ENCODE data around the gene CLPTM1. TPM values are rescaled to one million over a fixed set of nuclear protein-coding genes. Genes with fewer than 3 reads are reported as not detected.
A peak's percentile ranks its signal among the peaks of the same experiment; 100 is the strongest.

CLPTM1 gene
- total and polyA plus RNA-seq, 9 of the 15 experiments (the other 6 are each of a cell fraction or from before 2014, with no cell fraction given) = 0.37 to 96.0 (median 27.5) TPM

GRCh38 chr19:44908836-44909261 is 46.3 kb upstream of the CLPTM1 start:
- no peak for ATAC-seq
- ChIA-PET POLR2A (interaction anchor here (0.9 to 1.2 kb wide), 3 partner anchors 8 to 23 kb away, joined by 3 to 4 read pairs (median 3); no protein-coding TSS in a partner anchor), CTCF (ENCODE audit: low intra/inter-chr PET ratio) (no interaction called here)
- no peak for DNase-seq (ENCODE audit: extremely low read depth in 1 of 4, low spot score in 3 of 4)
- no peaks in the 10 kb centered on the region; the same call in 2 of the 3 replicates for H3K79me2 ChIP-seq (ENCODE audit: control insufficient read depth, insufficient read depth, low read length)
- 95% methylated on average over 10 of the region's 44 CpGs for WGBS (ENCODE audit: insufficient coverage, low coverage, missing lambda C conversion rate)
- intact Hi-C loops (cut with micrococcal nuclease) = no loop called here
- H3K9me1 ChIP-seq (ENCODE audit: control insufficient read depth, insufficient read depth, low read length) = no peaks in the 10 kb centered on the region
- H3K27ac ChIP-seq (ENCODE audit: extremely low read depth, low read depth, low read length) = no peak overlapping the region
- H4K20me1 ChIP-seq (replicated peaks; ENCODE audit: control insufficient read depth, insufficient read depth, low read length) = no peaks in the 10 kb centered on the region
- H2AFZ ChIP-seq (ENCODE audit: low read depth, low read length) = no peak overlapping the region
- peak overlapping the region in 1 of 2 experiments; percentile 32; a peak in 1 of 4 replicates for H3K9ac ChIP-seq (ENCODE audit: insufficient read depth in 1 of 2, low read depth in 2 of 2, low read length in 2 of 2)
- FAIRE-seq = no peak
- TF ChIP-seq ZBTB33 (CRISPR knock-in tag; IDR thresholded peaks at IDR 0.05) (peak; percentile 98), POU5F1 (IDR thresholded peaks at IDR 0.05; ENCODE audit: borderline replicate concordance, low read depth, low read length, partially characterized antibody) (no peak), RBFOX2 (IDR thresholded peaks at IDR 0.05; ENCODE audit: low read depth, low read length) (peak; percentile 38), HNRNPL (IDR thresholded peaks at IDR 0.05; ENCODE audit: low read depth, low read length) (peak; percentile 41; the same call in 1 of the 2 replicates)
- no peaks in the 10 kb centered on the region for H3K27me3 ChIP-seq (ENCODE audit: control insufficient read depth in 2 of 2, insufficient read depth in 2 of 2, low read length in 2 of 2)
- peaks cover 28% of the 10 kb centered on the region; the same call in 2 of the 3 replicates for H3K36me3 ChIP-seq (ENCODE audit: control insufficient read depth, insufficient read depth, low read length)
- TSS peak; percentile 53 for BruUV-seq (replicated peaks)
- H3K9me3 ChIP-seq (replicated peaks; ENCODE audit: control insufficient read depth, insufficient read depth, low read depth, low read length) = no peaks in the 10 kb centered on the region
- no peak overlapping the region for H3K4me3 ChIP-seq
- H3K4me1 ChIP-seq (replicated peaks in 1 of 2; ENCODE audit: control insufficient read depth in 2 of 2, insufficient read depth in 2 of 2, low read length in 2 of 2) = peaks cover 49 to 94% of the 10 kb centered on the region in 2 experiments
- in situ Hi-C loops (cut with MboI) = no loop called here
- H3K4me2 ChIP-seq (ENCODE audit: insufficient read depth, low read length) = no peak overlapping the region

Data from K562 (cell line).